Measurements from ENCODE around the gene OXER1.

Gene OXER1

GRCh38 chr2:42756966-42757513 is 6.9 kb downstream of the OXER1 start:
- DNase-seq (ENCODE audit: low read depth), result no peak
- no peak for TF ChIP-seq CTCF (IDR thresholded peaks at IDR 0.05; ENCODE audit: insufficient read depth, low read depth, low read length, missing control alignments)
- no peak overlapping the region for H3K4me3 ChIP-seq (ENCODE audit: low read length)

- no peak for DNase-seq (ENCODE audit: low read depth)
- H3K4me3 ChIP-seq (ENCODE audit: low read length), result no peak overlapping the region
- TF ChIP-seq CTCF (IDR thresholded peaks at IDR 0.05; ENCODE audit: insufficient read depth, low read depth, low read length, missing control alignments), result no peak
Measured at GRCh38 chr2:42756150-42756775, 7.7 kb downstream of the OXER1 start.

GRCh38 chr2:42755191-42755880 is 8.6 kb downstream of the OXER1 start:
- no peak overlapping the region for H3K4me3 ChIP-seq (ENCODE audit: low read length)
- DNase-seq (ENCODE audit: low read depth), result no peak
- no peak for TF ChIP-seq CTCF (IDR thresholded peaks at IDR 0.05; ENCODE audit: insufficient read depth, low read depth, low read length, missing control alignments)

GRCh38 chr2:42754776-42755140 is 9.2 kb downstream of the OXER1 start:
- no peak for DNase-seq (ENCODE audit: low read depth)
- H3K4me3 ChIP-seq (ENCODE audit: low read length), result no peak overlapping the region
- TF ChIP-seq CTCF (IDR thresholded peaks at IDR 0.05; ENCODE audit: insufficient read depth, low read depth, low read length, missing control alignments), result no peak

GRCh38 chr2:42754021-42754775 is 9.7 kb downstream of the OXER1 start:
- no peak overlapping the region for H3K4me3 ChIP-seq (ENCODE audit: low read length)
- DNase-seq (ENCODE audit: low read depth), result no peak
- TF ChIP-seq CTCF (IDR thresholded peaks at IDR 0.05; ENCODE audit: insufficient read depth, low read depth, low read length, missing control alignments), result no peak

- H3K4me3 ChIP-seq (ENCODE audit: low read length), result no peak overlapping the region
- TF ChIP-seq CTCF (IDR thresholded peaks at IDR 0.05; ENCODE audit: insufficient read depth, low read depth, low read length, missing control alignments), result no peak
- no peak for DNase-seq (ENCODE audit: low read depth)
Measured at GRCh38 chr2:42752816-42753813, 10.8 kb downstream of the OXER1 start.

All from epithelial cell of esophagus (primary cell).